Measurements from ENCODE around the gene STK11. TPM values are rescaled to one million over a fixed set of nuclear protein-coding genes. Genes with fewer than 3 reads are reported as not detected.

The STK11 gene, protein sequence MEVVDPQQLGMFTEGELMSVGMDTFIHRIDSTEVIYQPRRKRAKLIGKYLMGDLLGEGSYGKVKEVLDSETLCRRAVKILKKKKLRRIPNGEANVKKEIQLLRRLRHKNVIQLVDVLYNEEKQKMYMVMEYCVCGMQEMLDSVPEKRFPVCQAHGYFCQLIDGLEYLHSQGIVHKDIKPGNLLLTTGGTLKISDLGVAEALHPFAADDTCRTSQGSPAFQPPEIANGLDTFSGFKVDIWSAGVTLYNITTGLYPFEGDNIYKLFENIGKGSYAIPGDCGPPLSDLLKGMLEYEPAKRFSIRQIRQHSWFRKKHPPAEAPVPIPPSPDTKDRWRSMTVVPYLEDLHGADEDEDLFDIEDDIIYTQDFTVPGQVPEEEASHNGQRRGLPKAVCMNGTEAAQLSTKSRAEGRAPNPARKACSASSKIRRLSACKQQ
- total RNA-seq = 10 to 100 TPM; 32.5 to 35.9 TPM
- long read RNA-seq, donor 1, transcript STK11-201 (10 exons, 2,611 nt) = major isoform, 31 of 38 reads
- long read RNA-seq, donor 1, partial matches to known transcripts = 2 of 38 reads
- long read RNA-seq, donor 1, other reads (novel, unspliced or antisense) = 5 of 38 reads
- long read RNA-seq, donor 2, partial matches to known transcripts = 4 of 5 reads
- long read RNA-seq, donor 2, other reads (novel, unspliced or antisense) = 1 of 5 reads

DNA sequence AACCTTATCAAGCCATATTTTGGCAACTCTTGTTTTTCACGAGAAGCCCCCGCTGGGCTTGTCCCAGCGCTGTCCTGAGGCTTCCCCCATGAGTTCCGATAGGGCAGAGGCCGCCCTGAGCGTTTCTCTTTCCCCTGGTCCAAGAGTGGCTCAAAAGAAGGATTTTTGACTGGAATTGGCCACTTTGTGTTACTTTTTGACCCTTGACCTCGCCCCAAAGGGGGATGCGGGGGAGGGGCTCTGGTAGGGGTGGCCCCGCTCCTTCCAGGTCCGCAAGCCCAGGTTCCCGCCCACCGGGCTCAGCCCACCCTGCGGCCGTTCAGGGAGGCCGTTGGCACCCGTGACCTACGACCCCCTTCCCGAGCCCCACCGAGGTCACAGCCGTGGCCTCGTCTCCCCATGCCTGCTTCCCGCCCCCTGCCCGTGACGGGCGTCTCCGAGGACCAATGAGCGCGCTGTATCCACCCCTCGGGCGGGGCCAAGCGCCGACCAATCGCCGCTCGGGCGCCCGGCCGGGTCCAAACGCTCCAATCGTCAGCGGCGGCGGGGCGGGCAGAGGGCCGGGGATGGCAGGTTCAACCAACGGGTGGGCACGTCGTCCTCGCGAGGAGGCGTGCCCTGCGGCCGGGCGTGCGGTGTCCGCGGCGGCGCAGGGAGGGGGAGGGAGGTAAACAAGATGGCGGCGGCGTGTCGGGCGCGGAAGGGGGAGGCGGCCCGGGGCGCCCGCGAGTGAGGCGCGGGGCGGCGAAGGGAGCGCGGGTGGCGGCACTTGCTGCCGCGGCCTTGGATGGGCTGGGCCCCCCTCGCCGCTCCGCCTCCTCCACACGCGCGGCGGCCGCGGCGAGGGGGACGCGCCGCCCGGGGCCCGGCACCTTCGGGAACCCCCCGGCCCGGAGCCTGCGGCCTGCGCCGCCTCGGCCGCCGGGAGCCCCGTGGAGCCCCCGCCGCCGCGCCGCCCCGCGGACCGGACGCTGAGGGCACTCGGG lies at the start of gene STK11:
Gene STK11, plus strand, starts transcription at position 665 of the 986 bp plus-strand sequence. CDS start 1,136 bp downstream, outside the sequence.
- DNase-seq (ENCODE audit: low spot score) = peak; percentile 100
- intact Hi-C loops (cut with DNase I) = no loop called here

DNA sequence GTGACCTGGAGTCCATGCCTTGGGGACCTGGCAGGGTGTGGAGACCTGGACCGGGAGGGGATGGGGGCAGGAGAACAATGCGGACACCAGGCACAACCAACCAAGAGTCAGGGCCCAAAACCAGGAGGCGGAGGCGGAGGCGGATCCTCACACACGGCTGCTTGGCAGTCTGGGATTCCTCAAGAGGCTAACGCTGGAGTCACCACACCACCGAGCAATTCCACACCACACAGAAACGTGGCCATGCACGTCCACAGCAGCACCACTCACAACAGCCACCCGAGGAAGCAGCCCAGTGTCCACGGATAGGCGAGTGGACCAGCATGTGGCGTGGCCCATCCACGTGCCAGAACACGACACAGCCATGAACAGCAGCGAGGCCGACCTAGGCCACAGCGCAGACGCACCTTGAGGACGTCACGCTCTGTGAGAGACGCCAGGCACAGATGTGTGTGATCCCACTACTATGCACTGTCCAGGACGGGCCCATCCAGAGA lies 49.2 kb upstream of the STK11 start:
- DNase-seq (ENCODE audit: low spot score) = peak; percentile 91
- intact Hi-C loops (cut with DNase I) = no loop called here

DNA sequence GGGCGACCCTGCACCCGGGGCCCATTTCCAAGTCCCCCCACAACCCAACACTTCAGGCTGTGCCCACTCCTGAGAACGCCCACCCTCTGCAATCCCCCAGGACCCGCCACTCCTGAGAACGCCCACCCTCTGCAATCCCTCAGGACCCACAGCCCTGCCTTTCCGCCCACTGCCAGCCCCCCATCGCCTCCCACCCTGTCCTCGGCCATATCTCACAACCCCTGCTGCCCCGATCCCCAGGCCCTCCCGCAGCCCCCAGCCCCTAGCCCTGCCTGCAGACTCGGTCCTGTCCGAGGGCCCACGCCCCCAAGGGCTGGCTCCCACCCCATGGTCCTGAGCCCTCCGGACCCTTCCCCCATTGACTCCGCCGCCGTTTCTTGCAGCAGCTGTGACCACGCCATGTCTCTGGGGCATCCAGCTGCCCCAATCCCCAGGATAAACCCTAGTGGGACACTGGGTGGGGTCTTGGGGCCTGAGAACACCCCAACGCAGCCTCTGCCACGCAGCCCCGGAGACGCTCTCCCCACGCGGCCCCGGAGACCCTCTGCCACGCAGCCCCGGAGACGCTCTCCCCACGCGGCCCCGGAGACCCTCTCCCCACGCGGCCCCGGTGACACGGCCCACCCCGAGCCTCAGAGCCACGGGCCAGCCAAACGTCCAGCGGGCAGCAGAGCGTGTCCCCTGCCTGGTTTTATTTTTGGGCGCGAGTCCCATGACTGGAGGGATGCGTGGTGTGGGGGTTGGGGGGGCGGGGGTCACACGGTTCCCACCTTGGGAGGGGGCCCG lies 48.6 kb upstream of the STK11 start:
- intact Hi-C loops (cut with DNase I) = no loop called here
- DNase-seq (ENCODE audit: low spot score) = peak; percentile 83

DNA sequence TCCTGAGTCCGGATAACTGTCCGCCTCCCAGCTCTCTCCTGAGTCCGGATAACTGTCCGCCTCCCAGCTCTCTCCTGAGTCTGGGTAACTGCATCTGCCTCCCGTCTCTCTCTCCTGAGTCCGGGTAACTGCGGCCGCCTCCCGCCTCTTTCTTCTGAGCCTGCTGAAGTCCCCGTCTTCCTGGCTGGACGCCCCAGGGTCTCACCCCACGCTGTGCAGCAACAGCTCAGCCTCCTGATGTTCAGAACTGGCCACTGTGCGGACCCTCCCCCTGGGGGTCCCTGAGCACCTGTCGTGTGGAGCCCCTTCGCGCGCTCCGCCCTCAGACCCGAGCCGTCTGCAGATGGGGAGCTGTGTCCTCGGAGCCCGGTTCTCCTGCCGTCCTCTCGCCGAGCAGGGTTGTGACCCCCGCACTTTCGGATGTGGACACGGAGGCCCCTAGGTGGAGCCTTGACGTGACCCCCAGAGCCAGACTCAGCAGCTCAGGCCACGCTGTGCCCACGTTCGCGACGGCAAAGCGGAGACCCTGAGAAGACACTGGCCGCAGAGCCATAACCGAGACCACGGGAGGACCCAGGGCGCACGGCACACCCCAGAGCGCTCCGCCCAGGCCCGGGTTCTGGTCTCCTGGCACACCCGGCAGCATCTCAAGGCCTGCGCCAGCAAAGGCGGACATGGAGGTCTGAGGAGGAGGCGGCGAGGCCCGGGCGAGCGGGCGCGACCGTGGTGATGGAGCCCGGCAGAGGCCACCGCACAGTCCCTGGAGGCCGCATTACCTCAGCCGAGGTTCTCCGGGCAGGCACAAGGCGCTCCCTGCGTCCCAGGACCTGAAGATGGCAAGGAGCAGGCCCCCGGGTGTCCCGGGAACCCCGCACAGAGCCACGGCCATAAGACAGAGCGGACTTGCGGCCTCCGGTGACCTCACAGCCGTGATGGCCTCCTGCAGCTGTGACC lies 47.4 kb upstream of the STK11 start:
- DNase-seq (ENCODE audit: low spot score) = peak; percentile 79
- intact Hi-C loops (cut with DNase I) = no loop called here

DNA sequence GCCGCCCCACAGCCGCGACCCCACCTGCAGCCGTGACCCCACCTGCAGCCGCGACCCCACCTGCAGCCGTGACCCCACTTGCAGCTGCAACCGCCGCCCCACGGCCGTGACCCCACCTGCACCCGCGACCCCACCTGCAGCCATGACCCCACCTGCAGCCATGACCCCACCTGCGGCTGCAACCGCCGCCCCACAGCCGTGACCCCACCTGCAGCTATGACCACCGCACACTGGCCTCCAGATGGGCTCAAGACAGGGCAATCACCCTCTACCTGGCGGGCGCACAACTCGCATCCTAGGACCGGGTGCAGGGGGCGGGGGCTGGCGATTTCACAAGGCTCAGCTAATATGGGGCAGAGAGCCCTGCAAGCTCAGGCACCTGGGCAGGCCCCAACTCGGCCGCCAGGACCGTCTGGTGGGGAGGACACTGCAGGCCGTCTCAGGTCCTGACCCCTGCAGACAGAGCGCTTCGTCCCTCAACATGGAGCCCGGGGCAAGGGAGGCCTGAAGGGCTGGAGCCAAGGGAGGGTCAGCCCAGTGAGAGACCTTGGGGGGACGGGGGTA lies 46.6 kb upstream of the STK11 start:
- intact Hi-C loops (cut with DNase I) = no loop called here
- peak; percentile 69 for DNase-seq (ENCODE audit: low spot score)

DNA sequence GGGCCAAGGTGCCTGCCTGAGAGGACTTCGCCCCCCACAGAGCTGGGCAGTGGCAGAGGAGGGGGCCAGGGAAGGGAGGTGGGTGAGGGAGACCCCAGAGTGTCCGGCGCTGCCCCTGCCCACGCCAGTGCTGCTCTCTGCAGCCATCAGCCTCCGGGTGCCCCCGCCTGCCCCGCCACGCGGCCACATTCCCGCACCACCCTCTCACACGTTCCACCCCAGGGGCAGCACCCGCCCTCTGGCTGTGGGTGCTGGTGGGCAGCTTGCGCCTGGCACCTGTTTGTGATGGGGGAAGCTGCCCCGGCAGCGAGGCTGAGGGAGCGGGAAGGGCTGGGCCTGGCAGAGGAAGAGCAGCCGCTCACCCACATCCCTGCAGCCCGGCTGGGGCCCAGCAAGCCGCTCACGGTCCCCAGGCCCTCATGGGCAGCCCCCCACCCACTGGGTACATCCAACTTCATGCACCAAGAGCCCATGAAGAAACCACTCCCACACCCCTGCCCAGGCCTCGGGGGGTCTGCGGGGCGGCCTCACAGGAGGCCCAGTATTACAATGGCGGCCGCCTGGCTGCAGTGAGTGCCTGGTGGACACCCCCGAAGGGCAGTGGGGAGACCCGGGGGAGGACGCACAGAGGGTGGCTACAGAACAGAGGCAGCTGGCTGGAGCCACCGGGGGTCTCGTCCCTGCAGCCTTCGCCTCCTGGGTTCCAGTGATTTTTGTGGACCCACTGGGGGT lies 45.5 kb upstream of the STK11 start:
- DNase-seq (ENCODE audit: low spot score) = peak; percentile 71
- intact Hi-C loops (cut with DNase I) = no loop called here

DNA sequence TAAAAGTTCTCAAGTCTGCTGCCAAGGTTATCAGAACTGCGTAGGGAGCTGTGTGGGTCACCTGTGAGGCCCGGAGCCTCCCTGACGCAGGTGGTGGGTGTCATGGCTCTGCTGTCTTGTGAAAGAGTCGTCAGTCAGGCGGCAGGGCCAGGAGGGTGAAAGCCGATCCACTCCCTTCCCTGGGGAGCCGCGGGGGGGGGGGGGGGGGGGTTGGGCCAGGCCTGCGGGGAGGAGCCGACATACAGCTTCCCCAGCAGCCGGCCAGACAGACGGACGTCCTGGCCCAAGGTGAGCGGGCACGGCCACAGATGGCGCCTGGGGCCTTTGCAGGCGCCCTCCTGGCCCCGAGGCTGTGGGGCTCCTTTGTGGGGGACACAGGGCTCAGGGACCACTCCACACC lies 43.9 kb upstream of the STK11 start:
- intact Hi-C loops (cut with DNase I) = no loop called here
- no peak for DNase-seq (ENCODE audit: low spot score)

DNA sequence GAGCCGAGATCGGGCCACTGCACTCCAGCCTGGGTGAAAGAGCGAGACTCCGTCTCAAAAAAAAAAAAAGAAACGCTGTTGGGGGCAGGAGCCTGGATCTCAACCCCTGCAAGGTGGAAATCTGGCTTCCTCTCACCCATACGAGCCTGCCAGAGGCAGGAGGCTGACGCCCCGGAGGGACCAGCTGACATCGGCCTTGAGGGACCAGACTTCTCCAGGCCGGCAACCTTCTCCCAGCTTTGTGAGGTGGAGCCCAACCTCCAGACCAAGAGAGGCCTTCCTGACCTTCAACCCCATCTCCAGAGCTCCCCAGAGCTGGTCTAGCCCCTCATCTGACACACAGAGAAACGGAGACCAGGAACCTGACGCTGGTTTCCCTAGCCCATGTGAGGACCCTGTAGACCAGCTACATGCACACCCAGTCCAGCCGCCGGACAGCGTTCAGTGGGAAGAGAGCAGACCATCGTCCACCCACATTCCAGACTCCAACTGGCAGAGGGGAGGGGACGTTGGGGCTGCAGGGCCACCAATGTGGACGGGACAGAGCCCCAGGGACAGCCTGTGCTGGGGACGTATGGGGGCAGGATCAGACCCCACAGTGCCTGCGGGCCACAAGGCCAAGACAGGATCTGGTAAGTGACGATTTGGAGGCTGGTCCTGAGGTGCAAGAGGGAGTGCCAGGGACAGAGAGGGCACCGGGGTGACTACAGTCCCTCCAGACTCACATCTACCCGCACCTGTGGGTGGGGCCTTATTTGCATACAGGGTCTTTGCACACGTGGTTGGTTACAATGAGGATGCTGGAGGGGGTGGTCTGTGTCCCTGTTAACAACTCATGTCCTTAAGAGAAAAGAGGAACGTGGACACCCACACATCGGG lies 42.9 kb upstream of the STK11 start:
- intact Hi-C loops (cut with DNase I) = no loop called here
- DNase-seq (ENCODE audit: low spot score) = peak; percentile 72

DNA sequence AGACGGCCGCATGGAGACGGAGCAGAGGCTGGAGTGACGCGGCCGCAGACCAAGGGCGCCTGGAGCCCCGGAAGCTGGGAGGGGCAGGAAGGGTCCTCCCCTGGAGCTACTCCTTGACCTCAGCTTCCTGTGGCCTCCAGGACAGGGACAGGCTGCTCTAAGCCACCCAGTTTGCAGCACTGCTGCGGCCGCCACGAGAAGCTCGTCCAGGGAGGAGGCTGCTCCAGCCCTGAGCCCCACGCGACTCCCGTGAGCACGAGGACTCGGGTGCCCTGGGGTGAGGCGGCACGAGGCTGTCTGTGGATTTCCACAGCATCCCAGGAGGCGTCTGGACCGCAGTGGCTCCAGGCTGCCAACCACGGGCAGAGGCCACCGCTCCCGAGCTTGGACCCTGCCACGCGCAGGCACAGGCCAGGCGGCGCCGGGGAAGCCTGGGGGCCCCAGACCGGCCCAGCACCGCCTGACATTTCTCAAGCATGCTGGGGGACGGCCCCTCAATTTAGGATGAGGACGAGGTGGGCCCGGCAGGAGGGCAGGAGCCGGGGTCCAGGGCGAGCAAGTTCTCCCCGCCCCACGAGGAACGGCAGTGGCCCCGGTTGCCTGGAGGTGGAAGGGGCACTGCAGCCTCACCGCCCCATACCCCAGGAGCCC lies 42.2 kb upstream of the STK11 start:
- intact Hi-C loops (cut with DNase I) = no loop called here
- peak; percentile 87 for DNase-seq (ENCODE audit: low spot score)

DNA sequence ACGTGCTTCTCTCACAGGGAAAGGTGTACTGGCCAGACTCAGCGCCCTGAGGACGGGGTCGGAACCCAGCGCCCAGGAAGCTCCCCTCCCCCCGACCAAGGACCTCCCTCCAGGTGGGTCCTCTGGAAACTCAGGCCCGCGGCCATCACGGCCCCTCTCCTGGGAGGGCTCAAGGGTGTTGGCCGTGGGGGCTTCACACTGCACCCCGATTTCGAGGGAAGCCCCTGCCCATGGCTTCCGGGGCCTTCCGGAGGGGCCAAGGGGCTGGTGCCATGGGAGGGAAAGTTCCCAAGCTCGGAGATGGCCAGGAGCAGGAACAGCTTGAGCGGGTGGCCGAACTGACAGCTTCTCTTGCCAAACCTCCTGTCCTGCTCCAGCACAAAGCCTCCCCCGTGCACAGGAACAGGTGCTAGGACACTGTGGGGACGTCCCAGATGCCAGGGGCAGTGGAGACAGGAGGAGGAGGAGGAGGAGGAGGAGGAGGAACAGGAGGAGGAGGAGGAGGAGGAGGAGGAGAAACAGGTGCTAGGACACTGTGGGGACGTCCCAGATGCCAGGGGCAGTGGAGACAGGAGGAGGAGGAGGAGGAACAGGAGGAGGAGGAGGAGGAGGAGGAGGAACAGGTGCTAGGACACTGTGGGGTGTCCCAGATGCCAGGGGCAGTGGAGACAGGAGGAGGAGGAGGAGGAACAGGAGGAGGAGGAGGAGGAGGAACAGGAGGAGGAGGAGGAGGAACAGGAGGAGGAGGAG lies 41.5 kb upstream of the STK11 start:
- intact Hi-C loops (cut with DNase I) = no loop called here
- DNase-seq (ENCODE audit: low spot score) = peak; percentile 76

DNA sequence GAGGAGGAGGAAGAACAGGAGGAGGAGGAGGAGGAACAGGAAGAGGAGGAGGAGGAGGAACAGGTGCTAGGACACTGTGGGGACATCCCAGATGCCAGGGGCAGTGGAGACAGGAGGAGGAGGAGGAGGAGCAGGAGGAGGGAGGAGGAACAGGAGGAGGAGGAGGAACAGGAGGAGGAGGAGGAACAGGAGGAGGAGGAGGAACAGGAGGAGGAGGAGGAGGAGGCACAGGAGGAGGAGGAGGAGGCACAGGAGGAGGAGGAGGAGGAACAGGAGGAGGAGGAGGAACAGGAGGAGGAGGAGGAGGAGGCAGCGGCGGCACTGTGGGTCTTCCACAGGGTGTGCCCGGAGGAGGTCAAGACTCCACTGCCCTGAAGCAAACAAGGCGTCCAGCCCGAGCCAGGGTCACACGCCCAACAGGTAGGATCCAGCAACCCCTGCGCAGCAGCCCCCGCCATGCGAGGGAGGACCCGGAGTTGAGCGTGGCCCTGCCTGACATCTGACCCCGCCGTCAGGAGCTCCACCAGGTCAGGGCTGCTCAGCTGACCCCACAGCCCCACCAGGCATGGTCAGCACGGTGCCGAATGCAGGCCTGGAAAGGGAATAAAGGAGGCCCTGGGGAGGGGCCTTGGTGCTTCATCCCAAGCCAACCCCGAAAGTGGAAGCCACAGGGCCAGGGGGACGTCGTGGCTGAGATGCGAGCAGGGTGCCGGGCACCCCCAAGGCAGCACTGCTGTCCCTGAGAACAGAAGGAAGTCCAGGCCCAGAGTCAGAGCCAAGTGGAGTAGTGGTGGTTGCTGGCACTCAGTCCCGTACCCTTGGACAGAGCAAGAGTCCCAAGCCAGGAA lies 40.7 kb upstream of the STK11 start:
- intact Hi-C loops (cut with DNase I) = no loop called here
- DNase-seq (ENCODE audit: low spot score) = peak; percentile 83

DNA sequence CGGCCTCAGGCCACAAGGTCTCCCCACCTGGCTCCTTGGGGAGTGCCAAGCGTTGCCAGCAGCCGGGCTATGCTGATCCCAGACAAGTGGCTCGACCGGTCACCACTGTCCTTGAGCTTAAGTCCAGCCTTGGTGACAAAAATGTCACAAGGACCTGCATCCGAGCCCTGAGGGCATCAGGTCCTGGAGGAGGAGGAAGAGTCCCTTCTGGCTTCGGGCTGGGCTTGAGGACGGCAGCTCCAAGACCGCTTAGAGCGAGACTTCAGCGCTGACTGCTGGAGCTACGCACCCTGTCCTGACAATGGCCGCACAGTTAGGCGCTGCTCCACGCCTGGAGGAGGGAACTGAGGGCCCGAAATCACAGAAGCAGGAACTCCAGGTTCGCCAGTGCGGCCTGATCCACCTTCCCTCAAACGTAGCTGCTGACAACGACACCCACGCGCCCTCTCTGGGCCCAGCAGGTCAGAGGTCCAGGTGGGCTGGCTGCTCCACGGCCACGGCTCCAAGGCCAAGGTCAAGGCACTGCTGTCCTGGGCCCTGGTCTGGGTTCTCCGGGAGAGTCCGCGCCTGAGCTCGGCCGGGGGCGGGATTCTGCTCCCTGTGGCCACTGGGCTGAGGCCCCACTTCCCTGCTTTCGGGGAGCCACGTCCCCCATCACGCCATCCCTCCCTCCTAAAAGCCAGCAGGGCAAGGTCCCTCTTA lies 38.6 kb upstream of the STK11 start:
- peak; percentile 77 for DNase-seq (ENCODE audit: low spot score)
- intact Hi-C loops (cut with DNase I) = no loop called here

Data from posterior vena cava (tissue), 2 donors.